HG02623 (cell line): ENCODE results near the gene MRPL40.

ENCODE experiments used
- ATAC-seq: cut with Tn5 transposase; IDR thresholded peaks from one replicate; pipeline ENCODE4 v1.9.1; 2021; ENCODE audit warnings: moderate library complexity; ENCODE audit not compliant: unreplicated experiment

Gene MRPL40

GRCh38 chr22:19406281-19406811 lies 26.0 kb upstream of the MRPL40 start:
- no peak for ATAC-seq

- ATAC-seq = no peak
Observed at GRCh38 chr22:19406846-19407245, 25.5 kb upstream of the MRPL40 start.

DNA sequence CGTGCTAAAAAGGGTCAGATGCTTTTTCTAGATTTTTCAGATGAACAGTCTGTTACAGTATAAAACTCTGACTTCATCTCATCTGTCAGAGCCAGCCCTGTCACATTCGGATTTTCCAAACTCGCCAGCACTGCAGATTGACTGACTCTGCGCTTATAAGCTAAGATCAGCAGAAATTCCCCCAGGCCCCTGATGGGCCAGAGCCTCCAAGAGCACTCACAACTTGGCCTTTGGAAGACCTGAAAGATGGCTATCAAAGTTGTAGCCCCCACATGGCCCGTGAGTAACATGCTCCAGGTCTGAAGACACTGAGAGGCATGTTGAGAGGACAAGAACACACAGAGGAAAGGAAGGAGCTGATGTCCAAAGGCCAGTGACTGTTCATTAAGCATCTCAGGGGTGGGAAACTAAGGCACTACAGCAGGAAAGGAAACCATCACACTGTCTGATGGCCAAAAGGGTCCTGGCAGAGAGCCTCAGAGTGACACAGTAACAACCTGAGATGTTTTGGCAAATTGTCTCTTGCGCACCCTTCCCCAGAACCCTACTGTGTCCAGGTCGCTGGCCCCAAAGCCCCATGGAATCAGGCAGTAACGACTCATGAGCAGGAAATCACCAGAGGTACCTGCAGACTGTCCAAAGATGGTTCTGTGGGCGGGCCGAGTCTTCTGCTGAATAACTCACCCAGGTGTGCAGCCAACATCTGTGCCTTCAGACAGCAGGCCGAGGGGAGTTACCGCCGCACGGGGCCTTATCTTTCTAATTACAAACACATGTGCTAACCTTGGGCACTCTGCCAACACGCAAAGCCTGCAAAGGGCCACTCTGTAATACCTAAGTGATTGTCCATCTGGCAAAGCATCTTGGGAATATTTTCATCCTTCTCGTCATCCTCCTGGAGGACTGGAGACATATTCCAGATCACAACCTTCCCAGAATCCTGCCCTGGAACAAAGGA lies 24.4 kb upstream of the MRPL40 start:
- no peak for ATAC-seq

GRCh38 chr22:19410941-19411689 lies 21.2 kb upstream of the MRPL40 start:
- ATAC-seq = no peak

DNA sequence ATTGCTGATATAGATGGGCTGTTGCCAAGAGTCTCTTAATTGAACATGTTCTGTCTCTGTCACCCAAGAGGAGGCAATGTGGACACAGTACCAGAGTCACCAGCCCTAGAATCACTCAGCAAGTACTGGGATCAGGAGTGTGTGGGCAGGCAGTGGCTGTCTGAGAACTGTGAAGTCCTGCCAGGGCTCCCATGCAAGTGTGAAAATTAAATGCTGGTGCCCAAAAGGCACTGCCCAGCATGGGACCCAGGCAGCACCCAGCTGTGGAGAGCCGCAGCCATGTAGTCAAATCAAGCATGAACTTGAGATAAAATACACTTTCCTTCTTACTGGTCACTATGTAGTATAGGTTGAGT lies 20.7 kb upstream of the MRPL40 start:
- no peak for ATAC-seq

DNA sequence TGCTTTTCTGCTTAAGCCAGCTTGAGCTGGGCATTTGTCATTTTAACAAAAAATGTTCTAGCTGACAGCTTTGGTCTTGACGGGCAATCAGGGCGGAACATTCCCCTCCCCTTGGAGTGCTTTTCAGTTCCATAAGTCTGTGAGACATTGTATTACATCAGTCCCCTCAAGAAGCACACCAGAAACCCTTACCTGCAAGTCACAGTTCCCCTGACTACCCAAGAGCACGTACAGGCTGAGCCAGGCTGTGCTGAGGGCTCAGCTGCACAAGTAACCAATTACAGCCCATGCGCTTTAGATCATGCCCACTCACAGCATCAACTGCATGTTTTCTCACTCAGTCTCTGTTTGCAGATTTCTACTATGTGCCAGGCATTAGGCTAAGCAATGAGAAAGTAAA lies 19.9 kb upstream of the MRPL40 start:
- no peak for ATAC-seq

DNA sequence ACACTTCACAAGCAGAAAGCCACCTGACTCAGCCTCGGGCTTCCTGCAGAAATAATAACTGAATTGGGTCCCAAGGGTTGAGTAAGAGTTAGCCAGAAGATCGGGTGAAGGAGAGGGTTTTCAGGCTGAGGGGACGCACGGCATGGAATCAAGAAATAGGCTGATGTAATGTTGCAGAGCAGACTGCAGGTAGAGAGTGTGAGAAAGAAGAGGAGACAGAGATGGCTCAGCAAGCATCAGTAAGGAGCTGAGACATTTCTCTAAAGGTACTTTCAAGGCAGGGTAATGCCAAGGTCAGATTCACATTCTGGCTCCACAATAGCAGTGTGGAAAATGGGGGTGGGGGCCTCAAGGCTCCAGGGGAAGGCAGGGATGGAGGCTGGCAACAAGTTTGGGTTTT lies 19.4 kb upstream of the MRPL40 start:
- no peak for ATAC-seq

DNA sequence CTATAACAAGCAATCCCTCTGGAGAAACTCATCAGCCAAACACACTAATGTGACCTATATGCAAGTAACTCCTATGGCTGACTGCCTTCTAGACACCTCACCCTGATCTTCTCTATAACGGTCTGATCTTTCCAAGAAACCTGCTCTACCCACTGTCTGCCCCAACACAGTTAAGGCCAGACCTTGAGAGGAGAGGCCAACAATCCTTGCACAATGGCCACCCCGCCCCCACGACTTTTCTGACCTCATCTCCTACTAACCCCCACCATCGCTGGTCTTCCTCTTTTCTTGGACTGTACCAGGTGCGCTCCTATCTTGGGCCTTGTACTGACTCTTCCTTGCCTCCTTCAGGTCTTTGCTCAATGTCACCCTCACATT lies 13.3 kb upstream of the MRPL40 start:
- no peak for ATAC-seq

DNA sequence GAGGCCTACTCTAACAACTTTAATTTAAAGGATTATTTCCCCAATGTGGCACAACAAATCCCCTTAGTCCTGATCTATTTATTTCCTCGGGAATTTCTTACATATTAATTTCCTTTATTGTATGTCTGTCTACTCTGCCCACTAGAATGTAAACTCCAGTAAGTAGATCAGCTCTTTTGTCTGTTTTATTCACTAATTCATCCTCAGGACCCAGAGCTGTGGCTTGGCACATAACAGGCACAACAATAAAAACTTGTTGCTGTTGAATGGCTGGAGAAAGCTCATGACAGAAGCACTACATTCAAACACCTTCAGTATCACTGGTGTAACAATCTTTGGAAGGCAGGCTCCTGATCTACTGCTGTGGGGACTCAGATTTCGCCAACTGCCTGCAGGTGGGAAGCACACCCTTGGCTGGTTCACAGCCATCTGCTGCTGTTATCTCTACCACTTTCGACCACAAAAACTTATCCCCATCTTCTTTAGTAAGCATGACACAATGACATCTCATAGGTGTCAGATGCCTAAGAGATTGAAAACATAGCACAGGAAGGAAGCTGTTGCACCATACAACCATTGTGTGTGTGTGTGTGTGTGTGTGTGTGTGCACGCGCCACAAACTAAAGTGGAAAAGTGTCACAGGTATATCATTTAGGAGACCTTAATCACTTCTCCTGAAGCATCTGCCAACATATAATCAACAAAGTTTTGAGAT lies 12.7 kb upstream of the MRPL40 start:
- no peak for ATAC-seq

- ATAC-seq = no peak
Observed at GRCh38 chr22:19420321-19420720, 12.0 kb upstream of the MRPL40 start.

DNA sequence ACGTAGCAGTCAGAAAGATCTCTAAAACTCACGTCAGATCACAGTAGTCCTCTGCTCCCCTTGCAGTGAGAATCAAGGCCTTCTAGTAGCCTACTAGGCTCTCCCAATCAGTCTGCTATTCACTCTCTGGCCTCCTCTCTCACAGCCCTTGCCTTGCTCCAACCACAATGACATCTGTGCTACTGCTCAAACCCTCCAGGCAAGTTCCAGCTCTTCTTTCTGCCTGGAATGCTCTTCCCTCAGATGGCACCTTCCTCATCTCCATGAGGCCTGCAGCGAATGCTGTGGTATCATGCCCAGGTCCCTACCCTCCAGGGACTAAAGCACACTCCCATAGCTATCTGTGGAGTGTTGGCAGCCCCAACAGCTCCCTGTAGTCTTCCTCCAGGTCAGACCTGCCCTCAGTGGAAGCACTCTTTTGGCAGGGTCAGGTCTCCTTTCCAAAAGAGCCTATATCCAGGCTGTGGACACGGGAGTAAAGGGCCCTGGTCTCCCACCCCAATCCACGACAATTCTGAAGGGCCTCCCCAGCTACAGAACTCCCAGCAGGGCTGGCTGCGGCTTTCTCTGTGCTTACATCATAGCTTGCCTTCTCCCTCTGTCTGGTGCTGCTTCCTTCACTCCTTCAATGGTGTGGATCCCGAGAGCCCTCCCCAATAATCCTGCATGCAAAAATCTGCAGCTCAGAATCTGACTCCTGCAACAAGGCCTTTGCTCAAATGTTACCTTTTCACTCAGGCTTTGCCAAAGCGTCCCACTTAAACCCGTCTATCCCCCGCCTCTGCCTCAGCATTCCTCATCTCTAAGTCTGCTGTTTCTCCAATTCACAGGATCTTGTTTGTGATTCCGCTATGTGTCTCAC lies 9.7 kb upstream of the MRPL40 start:
- ATAC-seq = no peak

- ATAC-seq = no peak
Observed at GRCh38 chr22:19424186-19424500, 8.2 kb upstream of the MRPL40 start.

DNA sequence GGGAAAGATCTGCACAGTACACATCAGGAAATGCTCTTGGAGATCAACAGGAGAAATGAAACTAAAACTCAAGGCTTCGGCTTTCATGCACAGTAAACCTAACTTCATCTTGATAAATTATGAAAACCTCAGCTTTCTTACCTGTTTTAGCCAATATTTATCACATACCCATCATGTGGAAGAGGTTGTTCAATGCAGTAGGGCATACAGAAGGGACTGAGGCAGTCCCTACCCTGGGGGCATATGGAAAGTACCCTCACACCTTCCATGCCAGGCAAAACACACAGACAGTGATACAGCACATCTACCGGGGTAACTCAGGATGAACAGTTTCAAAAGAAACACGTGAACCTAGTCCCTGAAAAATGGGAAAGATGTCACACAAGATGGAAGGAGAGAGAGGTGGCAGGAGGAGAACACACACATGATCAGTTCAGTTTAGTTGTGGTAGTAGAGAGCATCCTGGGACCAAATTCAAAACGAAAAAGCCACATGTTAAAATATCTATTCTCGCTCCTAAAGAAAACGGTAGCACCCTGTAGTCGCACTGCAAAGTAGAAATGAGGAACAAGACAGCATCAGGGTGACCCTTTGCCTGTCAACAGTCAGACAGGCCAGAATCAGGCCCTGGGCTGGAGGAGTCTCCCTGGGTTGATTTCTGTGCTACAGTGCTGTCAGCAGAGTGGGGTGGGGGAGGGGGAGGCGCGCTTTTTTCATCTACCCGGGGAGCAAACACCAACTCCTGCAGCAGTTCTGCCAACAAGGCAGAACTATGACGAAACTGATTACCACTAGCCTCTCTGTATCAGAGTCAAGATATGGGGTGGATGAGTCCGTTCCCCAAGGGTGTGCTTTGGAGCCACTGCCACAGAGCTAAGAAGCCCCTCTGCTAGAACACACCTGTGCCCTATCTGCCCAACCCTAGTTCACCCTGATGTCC lies 2.1 kb upstream of the MRPL40 start:
- ATAC-seq = no peak

GRCh38 chr22:19430890-19431541 lies 1.3 kb upstream of the MRPL40 start:
- no peak for ATAC-seq

GRCh38 chr22:19431649-19432132 lies 654 bp upstream of the MRPL40 start, which contains the start of gene HIRA:
Gene HIRA, minus strand, starts transcription at chr22:19431733. Its CDS starts 257 bp downstream, at chr22:19431476.
- peak; percentile 52 for ATAC-seq

GRCh38 chr22:19434401-19434800 lies 2.1 kb downstream of the MRPL40 start:
- ATAC-seq = no peak

GRCh38 chr22:19434829-19435580 lies 2.7 kb downstream of the MRPL40 start:
- no peak for ATAC-seq
